DND-41 (cell line): ENCODE results near the gene FBXO3.

ENCODE experiments used
- CTCF ChIP-seq: IDR thresholded peaks from 2 replicates; pipeline ENCODE4 v1.5.1; 2012; ENCODE audit warnings: borderline replicate concordance, low read length, moderate library complexity, mild to moderate bottlenecking; ENCODE audit not compliant: poor library complexity, severe bottlenecking; ENCODE audit errors: extremely low read depth
- EZH2 ChIP-seq: IDR thresholded peaks from 3 replicates; pipeline ENCODE4 v1.6.1; 2012; ENCODE audit warnings: borderline replicate concordance, low read depth, mild to moderate bottlenecking, moderate library complexity, low read length, inconsistent platforms; ENCODE audit not compliant: severe bottlenecking

DNA sequence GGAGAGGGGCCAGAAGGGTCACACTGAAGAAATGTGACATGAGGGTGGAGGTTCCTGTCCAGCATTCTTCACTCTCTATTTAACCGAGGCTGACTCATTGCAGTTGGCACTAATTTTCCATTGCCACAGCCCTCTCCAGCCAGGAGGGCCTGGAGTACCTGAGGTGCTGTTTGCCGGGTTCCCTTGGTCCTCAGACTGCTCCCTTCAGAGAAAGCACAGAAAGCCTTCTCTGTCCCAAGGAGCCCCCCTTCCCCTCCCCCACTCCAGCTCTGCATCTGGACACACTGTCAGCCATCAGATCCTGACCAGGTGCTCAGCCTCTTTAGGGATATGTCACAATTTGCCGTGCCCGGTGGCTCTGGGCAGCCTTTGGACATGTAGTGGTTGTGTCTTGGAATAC is 70.5 kb downstream of the FBXO3 start:
- no peak for TF ChIP-seq CTCF
- no peak for TF ChIP-seq EZH2
